HepG2 (cell line): ENCODE data around the gene ATP2A2. TPM values are rescaled to one million over a fixed set of nuclear protein-coding genes. Genes with fewer than 3 reads are reported as not detected.

Experiments used
- CTCF ChIP-seq: sonication (generic); formaldehyde crosslinking; IDR thresholded peaks from 2 replicates; pipeline ENCODE4 v1.5.0; 2020; ENCODE audit warnings: mild to moderate bottlenecking, missing genetic modification reagents, moderate library complexity
- GLI4 ChIP-seq: sonication (generic); formaldehyde crosslinking; IDR thresholded peaks from 2 replicates; pipeline ENCODE4 v1.5.1; 2020; ENCODE audit warnings: missing genetic modification reagents, mild to moderate bottlenecking, moderate library complexity, borderline replicate concordance
- HDAC1 ChIP-seq: sonication (generic); formaldehyde crosslinking; IDR thresholded peaks from 2 replicates; pipeline ENCODE4 v1.5.1; 2020; ENCODE audit warnings: mild to moderate bottlenecking, missing genetic modification reagents
- IRF1 ChIP-seq: sonication (generic); formaldehyde crosslinking; IDR thresholded peaks from 2 replicates; pipeline ENCODE4 v1.4.0; 2020; ENCODE audit warnings: low read depth, mild to moderate bottlenecking, missing genetic modification reagents
- IRX3 ChIP-seq: sonication (generic); formaldehyde crosslinking; IDR thresholded peaks from 2 replicates; pipeline ENCODE4 v1.8.1; 2023; ENCODE audit warnings: mild to moderate bottlenecking, low read depth, missing genetic modification reagents, borderline replicate concordance
- KLF16 ChIP-seq, 2 experiments: sonication (generic) in 1 of 2; formaldehyde crosslinking in 1 of 2; IDR thresholded peaks; 2 replicates each; pipeline versions ENCODE4 v1.6.1 to v1.8.0; 2016 to 2023; ENCODE audit warnings: missing genetic modification reagents in 2 of 2, missing compliant biosample characterization in 1 of 2
- KLF6 ChIP-seq: IDR thresholded peaks from 2 replicates; pipeline ENCODE4 v1.8.0; 2016; ENCODE audit warnings: missing biosample characterization, missing genetic modification reagents
- TBP ChIP-seq: sonication (generic); formaldehyde crosslinking; IDR thresholded peaks from 2 replicates; pipeline ENCODE4 v1.5.0; 2020; ENCODE audit warnings: missing genetic modification reagents
- ZNF276 ChIP-seq: sonication (generic); formaldehyde crosslinking; IDR thresholded peaks from 2 replicates; pipeline ENCODE4 v1.4.0; 2020; ENCODE audit warnings: mild to moderate bottlenecking, low read depth, missing genetic modification reagents
- ZNF446 ChIP-seq: sonication (generic); formaldehyde crosslinking; IDR thresholded peaks from 2 replicates; pipeline ENCODE4 v1.5.0; 2020; ENCODE audit warnings: mild to moderate bottlenecking, missing genetic modification reagents
- ZNF576 ChIP-seq: sonication (generic); formaldehyde crosslinking; IDR thresholded peaks from 2 replicates; pipeline ENCODE4 v1.4.0; 2020; ENCODE audit warnings: mild to moderate bottlenecking, missing genetic modification reagents
- polyA plus RNA-seq, 8 experiments: library from polyadenylated mRNA; depleted of rRNA in 3 of 8; stranded (reverse) in 7 of 8; unstranded in 1 of 8; fragments of >200 nt; fragmentation: Illumina TruSeq in 4 of 8; extraction: Trizol in 4 of 8; gene quantifications; 2 replicates each; pipeline versions ENCODE4 v1.2.1 to v1.2.3, GENCODE V29; 2011 to 2016; ENCODE audit warnings: low read depth in 4 of 8, missing spikeins in 1 of 8, mixed read lengths in 1 of 8; ENCODE audit not compliant: insufficient read depth in 1 of 8
- total RNA-seq, 5 experiments: library from RNA; depleted of rRNA; stranded (reverse); fragments of >200 nt; fragmentation: Illumina TruSeq; extraction: Trizol; gene quantifications; 2 replicates each; pipeline ENCODE4 v1.2.3, GENCODE V29; 2016; ENCODE audit warnings: low read depth in 1 of 5
- TF ChIP-seq, protein P1 (sequence below): sonication (generic); formaldehyde crosslinking; IDR thresholded peaks from 2 replicates; pipeline ENCODE4 v1.5.1; 2020; ENCODE audit warnings: mild to moderate bottlenecking, missing genetic modification reagents, moderate library complexity
- TF ChIP-seq, protein P2 (sequence below): IDR thresholded peaks from 2 replicates; pipeline ENCODE4 v1.6.1; 2016; ENCODE audit warnings: mild to moderate bottlenecking
- TF ChIP-seq, protein P3 (sequence below): sonication (generic); formaldehyde crosslinking; IDR thresholded peaks from 2 replicates; pipeline ENCODE4 v1.9.0; 2022; ENCODE audit warnings: missing genetic modification reagents, mild to moderate bottlenecking, borderline replicate concordance

The ATP2A2 gene
- total and polyA plus RNA-seq, 2 of the 13 experiments (the other 11 are each of a cell fraction or from before 2014, with no cell fraction given): 35.4 to 85.5 TPM

GRCh38 chr12:110281549-110282299 is 677 bp downstream of the ATP2A2 start (continued):
- TF ChIP-seq, protein P1, sequence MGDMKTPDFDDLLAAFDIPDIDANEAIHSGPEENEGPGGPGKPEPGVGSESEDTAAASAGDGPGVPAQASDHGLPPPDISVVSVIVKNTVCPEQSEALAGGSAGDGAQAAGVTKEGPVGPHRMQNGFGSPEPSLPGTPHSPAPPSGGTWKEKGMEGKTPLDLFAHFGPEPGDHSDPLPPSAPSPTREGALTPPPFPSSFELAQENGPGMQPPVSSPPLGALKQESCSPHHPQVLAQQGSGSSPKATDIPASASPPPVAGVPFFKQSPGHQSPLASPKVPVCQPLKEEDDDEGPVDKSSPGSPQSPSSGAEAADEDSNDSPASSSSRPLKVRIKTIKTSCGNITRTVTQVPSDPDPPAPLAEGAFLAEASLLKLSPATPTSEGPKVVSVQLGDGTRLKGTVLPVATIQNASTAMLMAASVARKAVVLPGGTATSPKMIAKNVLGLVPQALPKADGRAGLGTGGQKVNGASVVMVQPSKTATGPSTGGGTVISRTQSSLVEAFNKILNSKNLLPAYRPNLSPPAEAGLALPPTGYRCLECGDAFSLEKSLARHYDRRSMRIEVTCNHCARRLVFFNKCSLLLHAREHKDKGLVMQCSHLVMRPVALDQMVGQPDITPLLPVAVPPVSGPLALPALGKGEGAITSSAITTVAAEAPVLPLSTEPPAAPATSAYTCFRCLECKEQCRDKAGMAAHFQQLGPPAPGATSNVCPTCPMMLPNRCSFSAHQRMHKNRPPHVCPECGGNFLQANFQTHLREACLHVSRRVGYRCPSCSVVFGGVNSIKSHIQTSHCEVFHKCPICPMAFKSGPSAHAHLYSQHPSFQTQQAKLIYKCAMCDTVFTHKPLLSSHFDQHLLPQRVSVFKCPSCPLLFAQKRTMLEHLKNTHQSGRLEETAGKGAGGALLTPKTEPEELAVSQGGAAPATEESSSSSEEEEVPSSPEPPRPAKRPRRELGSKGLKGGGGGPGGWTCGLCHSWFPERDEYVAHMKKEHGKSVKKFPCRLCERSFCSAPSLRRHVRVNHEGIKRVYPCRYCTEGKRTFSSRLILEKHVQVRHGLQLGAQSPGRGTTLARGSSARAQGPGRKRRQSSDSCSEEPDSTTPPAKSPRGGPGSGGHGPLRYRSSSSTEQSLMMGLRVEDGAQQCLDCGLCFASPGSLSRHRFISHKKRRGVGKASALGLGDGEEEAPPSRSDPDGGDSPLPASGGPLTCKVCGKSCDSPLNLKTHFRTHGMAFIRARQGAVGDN (CRISPR knock-in tag): peak; percentile 94
- TF ChIP-seq KLF6: peak; percentile 82
- TF ChIP-seq IRF1: 0 out of 2 replicates have a peak, but pooled peaks have one; percentile 52
- 0 out of 2 replicates have a peak, but pooled peaks have one; percentile 72 for TF ChIP-seq TBP
- no peak for TF ChIP-seq ZNF576 (CRISPR knock-in tag)
- TF ChIP-seq, protein P2, sequence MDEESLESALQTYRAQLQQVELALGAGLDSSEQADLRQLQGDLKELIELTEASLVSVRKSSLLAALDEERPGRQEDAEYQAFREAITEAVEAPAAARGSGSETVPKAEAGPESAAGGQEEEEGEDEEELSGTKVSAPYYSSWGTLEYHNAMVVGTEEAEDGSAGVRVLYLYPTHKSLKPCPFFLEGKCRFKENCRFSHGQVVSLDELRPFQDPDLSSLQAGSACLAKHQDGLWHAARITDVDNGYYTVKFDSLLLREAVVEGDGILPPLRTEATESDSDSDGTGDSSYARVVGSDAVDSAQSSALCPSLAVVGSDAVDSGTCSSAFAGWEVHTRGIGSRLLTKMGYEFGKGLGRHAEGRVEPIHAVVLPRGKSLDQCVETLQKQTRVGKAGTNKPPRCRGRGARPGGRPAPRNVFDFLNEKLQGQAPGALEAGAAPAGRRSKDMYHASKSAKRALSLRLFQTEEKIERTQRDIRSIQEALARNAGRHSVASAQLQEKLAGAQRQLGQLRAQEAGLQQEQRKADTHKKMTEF (CRISPR knock-in tag): peak; percentile 80; the same call in 1 of the 2 replicates
- TF ChIP-seq, protein P3, sequence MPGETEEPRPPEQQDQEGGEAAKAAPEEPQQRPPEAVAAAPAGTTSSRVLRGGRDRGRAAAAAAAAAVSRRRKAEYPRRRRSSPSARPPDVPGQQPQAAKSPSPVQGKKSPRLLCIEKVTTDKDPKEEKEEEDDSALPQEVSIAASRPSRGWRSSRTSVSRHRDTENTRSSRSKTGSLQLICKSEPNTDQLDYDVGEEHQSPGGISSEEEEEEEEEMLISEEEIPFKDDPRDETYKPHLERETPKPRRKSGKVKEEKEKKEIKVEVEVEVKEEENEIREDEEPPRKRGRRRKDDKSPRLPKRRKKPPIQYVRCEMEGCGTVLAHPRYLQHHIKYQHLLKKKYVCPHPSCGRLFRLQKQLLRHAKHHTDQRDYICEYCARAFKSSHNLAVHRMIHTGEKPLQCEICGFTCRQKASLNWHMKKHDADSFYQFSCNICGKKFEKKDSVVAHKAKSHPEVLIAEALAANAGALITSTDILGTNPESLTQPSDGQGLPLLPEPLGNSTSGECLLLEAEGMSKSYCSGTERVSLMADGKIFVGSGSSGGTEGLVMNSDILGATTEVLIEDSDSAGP (CRISPR knock-in tag): peak; percentile 68; the same call in 1 of the 2 replicates
- TF ChIP-seq GLI4 (CRISPR knock-in tag): peak; percentile 93
- peak; percentile 43; the same call in 1 of the 2 replicates for TF ChIP-seq HDAC1 (CRISPR knock-in tag)
- peak; percentile 5; the same call in 1 of the 2 replicates for TF ChIP-seq IRX3 (CRISPR knock-in tag)
- peak in 1 of 2 experiments; percentile 83; a peak in 2 of 4 replicates for TF ChIP-seq KLF16 (CRISPR knock-in tag; IDR thresholded peaks at IDR 0.05)
- no peak for TF ChIP-seq CTCF (CRISPR knock-in tag)
- TF ChIP-seq ZNF276 (CRISPR knock-in tag): peak; percentile 18; the same call in 1 of the 2 replicates
- peak; percentile 92; the same call in 1 of the 2 replicates for TF ChIP-seq ZNF446 (CRISPR knock-in tag)
